ENCODE data around the gene TMUB1.

TMUB1 gene

DNA sequence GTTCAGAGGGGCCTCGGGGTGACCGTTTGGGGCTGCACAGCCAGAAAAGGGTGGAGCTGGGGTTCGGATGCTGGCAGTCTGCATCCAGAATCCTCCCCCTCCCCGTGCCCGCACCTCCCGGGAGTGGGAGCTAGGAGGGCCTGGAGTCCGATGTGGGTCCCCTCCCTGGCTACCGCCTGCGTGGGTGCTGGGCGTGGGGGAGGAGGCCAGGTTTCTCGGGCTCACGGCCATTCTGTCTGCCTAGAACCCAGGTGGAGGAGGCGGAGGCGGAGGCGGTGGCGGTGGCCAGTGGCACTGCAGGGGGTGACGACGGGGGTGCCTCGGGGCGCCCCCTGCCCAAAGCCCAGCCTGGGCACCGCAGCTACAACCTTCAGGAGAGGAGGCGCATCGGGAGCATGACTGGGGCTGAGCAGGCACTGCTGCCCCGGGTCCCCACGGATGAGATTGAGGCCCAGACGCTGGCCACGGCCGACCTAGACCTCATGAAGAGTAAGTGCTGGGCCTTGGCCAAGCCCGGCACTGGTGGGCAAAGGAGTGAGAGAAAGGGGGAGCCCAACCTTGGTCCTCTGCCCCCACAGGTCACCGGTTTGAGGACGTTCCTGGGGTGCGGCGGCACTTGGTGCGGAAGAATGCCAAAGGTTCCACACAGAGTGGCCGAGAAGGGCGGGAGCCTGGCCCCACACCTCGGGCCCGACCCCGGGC, 16.9 kb downstream of the TMUB1 start:
- no peak for DNase-seq

DNA sequence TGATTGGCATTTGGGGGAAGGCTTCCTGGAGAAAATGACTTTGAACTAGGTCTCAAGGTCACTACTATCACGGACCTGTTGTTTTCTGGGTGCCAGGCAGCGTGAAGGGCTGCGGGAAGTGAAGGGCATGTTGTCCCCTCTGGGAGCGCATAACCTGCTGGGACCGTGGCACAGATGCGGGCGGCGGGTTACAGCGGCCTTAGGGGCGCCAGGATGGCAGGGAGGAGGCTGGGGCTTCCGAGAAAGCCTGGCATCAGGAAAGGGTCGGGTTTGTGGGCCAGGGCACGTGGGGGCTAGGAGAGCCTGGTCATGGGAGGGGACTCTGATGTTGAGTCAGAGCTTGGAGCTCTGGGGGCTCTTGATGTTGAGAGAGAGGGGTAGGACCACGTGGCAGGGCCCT, 17.8 kb downstream of the TMUB1 start:
- no peak for DNase-seq

DNA sequence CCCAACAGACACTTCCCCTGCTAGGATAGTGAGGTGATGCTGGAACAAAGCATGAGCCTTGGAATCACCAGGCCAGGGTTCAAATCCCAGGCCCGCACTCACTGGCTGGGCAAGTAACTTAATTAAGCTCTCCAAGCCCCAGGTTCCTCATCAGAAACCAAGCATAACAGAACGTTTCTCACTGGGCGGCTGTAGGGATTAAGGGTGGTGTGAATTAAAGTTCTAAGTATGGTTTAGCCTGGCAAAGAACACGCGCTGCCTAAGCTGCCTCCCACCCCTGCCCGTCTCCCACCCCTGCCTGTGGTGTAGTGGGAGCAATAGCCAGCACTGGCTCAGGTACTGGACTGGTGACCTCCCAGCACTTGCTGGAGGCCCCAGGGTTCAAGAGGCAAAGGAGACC, 18.3 kb downstream of the TMUB1 start:
- no peak for DNase-seq

DNA sequence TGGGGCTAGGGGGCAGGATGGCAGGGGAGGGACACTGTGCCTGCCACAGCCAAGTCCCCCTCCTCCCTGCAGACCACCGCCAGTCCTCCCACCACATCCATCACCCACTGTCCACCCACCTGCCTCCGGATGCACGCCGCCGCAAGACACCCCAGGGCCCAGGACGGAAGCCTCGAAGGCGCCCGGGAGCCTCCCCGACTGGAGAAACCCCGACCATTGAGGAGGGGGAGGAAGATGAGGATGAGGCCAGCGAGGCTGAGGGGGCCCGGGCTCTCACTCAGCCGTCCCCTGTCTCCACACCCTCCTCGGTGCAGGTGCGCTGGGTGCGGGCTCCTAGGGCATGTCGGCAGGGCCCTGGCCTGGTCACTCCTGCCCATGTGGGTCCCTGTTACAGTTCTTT, 18.8 kb downstream of the TMUB1 start:
- no peak for DNase-seq

DNA sequence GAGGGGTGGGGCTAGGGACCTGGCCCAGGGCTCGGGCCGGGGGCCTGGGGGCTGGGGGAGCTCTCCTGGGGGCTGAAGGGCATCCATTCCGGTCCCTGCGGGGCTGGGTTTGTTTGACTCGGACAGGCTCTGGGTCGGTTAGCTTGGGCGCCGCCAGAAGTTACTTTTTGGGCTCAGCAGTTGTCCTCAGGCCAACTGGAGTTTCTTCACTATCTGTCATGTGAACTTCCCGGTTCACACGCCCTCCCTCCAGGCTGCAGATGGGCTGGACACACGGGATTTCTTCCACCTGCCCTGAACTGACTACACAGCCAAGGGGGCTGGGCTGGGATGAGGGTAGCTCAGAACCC, 20.1 kb downstream of the TMUB1 start:
- DNase-seq: no peak

DNA sequence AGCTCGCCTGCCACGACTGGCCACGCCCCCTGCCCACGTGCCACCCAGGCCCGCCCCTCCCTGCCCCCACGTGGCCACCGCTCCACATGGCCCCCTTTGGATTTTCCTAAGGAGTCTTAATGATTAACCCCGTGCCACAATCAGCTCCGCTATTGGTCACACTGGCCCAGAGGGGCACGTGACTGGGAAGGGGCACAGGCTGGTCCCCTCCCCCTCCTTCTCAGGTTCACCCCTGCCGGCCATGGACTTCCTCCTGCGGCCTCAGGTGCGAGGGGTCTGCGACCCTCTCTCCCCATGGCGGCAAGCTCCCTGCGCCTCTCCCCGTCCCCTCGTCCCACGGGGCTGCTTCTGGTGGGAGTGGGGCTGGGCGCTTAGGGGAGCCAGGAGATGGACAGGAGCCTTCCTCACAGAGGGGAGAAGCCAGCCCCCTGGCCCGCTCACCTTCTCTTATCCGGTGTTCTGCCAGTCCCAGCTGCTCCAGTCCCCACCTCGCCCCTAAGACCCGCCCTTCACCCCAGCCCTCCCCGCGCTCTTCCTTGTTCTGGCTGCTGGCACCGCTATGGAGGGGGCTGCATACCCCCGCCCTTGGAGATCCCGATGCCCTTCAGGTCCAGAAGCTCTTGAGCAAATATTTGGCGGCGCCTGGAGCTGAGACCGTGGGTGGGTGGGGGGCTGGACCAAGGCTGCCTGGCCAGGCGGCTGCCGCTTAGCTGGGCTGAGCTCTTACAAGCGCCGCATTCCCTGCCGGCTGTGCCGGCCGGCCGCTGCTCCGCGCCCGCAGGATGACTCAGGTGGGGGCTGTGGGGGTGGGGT, 20.7 kb downstream of the TMUB1 start:
- no peak for DNase-seq

DNA sequence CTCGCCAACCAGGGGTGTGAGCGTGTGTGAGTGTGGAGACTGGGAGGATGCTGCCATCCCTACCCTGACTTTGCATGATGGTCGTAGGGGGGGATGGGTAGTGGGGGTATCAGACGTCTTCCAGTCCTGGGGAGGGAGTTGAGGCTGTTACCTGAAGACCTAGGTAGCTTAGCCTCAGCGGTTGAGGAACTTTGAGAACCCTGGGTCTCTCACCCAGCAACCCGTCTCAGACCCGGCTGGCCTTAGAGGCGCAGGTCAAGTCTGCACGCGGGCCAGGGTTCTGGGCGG, 21.2 kb downstream of the TMUB1 start:
- DNase-seq: no peak

DNA sequence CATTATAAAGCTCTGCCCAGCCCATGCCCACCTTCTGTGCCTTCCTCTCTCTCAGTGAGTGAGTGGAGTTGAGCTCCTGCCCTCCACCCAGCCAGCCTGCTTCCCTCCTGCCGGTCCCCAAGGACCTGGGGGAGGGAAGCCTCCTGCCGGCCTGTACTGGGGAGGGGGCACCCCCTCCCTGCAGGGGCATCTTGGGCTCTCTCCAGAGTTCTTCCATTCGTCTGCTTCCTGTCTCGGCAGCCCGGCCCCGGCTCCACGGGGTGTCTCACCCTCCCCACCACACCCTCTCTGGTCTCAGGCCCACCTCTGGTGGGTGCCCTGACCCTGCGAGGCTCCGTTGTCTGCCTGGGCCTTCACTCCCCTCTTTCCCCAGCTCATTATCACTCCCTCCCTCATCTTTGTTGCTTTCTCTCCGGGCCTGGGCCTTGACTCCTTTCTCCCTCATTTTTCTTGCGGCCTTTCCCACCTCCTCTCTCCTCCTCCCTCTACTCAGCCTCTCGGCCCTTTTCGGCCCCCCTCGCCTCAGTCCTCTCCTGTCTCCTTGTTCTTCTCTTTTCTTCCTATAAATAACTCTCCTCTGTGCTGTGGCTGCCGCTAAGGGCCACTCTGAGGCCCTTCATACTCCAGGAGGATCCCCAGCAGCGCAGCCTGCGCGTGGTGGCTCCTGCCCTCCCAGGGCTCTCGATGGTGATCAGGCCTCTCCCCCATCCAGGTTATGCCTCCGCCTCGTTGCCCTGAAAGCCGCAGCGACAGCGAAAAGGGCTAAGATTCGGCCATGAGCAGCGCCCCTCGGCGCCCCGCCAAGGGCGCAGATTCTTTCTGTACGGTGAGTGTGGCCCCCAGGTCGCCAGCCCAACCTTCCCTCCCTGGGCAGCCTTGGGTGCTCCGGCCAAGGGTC, 21.8 kb downstream of the TMUB1 start:
- DNase-seq: no peak

DNA sequence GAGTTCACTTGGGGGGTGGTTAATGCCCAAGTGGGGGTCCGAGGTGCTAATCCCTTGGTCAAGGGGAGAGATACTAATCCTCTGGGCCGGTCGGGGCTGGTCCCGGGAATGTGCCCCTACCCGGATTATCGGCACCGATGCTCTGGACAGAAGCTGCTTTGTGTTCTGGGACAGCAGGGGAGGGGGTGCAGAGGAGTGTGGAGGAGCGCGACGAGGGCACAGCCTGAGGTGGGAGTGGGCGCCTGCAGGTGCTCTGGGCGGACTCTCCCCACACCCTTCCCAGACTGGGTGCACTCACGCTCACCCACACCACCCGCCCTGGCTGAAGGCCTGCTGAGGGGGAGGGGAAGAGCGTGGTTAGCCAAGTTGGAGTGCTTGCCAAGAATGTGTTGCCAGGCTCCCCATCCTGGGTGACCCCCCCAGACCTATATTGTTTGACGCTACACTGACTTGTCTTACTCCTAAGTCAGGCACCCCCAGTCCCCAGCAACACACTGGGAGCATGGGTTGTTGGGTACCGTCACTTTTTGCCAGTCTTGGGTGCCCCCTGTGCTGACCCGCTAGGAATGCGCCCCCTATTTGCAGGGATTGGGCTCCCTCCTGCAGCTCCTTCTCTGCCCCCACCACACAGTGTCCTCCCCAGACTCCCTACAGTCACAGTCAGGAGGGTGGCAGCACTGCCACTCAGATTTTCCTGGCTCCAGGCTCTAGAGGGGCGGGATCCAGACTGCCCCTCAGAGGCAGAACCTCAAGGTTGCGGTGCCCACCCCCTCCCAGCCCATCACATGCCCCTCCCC, 22.7 kb downstream of the TMUB1 start:
- DNase-seq: peak; percentile 24

DNA sequence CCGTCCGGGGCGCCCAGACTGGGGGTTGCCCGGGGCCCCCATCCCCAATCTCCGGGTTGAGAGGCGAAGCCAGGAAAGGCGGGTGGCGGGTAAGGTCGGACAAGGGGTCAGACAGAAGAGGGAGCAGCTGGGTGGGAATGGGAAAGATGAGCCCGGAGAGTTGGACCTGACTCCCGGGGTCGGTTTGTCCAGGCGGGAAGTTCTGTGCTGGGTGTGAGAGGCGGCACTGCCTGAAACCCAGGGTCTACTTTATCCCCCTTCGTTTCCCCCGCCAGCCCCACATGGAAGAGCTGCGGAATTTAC, 23.2 kb downstream of the TMUB1 start:
- DNase-seq: no peak

DNA sequence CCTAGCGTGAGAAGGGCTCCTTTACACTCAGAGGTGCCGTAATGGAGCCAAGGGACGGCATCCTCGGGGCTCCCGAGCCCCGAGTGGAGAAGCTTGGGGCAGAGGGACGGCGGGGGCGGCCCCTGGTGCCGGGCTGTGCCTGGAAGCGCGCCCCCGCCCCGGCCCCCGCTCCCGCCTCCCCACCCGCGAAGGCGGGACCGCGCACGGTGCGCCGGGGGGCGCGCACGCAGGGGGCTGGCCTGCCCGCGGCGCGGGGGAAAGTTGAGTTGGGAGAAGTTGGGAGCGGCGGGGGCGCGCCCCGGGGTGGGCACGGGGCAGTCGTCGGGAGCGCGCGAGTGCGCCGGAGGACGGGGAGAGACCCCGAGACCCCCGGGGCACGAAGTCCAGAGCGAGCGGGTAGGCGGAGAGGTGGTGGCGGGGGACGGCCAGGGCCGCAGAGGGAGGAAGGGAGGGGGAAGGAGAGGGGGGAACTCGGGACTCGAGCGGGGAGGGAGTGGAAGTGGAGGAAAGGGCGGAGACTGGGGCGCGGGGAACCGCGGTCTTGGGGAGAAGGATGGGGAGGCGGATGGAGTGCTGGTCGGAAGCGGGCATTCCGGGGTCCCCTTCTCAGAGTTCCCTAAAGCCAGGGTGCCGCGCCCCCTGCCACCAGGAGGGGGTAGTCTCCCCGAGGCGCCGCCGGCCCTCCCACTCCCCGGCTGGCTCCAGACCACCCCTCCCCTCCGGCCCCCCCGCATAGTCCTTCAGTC, 23.8 kb downstream of the TMUB1 start, which contains the start of gene SLC4A2:
SLC4A2 (plus strand) TSS at position 223 of the 746 bp plus-strand sequence. CDS start 2,399 bp downstream, outside the sequence.
- DNase-seq: peak; percentile 73

DNA sequence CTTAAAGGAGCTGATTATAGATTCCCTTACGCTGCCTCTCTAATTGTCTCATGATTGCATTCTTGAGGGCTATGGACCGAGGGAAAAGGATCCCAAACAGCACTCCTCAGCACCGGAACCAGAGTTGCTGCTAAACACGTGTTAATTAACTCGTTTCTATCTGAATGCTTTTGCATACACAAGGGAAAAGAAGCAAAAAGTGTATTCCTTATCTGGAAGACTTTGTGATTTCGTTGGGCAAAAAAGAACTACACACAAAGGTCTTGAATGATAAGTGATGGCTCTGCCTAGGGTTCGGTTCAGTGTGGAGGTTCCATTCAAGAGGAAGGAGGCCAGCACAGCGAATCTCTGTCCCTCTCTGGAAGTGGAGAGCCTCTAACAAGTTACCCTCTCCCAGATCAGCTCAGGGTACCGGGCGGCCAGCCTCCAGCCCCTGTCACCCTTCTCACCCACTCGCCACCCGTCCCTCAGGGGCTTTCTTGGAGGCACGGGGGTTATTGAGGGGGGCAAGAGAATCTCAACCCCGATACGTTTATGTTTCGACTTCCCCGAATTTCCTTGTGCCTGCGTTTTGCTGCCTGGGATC, 24.4 kb downstream of the TMUB1 start:
- DNase-seq: peak; percentile 27

DNA sequence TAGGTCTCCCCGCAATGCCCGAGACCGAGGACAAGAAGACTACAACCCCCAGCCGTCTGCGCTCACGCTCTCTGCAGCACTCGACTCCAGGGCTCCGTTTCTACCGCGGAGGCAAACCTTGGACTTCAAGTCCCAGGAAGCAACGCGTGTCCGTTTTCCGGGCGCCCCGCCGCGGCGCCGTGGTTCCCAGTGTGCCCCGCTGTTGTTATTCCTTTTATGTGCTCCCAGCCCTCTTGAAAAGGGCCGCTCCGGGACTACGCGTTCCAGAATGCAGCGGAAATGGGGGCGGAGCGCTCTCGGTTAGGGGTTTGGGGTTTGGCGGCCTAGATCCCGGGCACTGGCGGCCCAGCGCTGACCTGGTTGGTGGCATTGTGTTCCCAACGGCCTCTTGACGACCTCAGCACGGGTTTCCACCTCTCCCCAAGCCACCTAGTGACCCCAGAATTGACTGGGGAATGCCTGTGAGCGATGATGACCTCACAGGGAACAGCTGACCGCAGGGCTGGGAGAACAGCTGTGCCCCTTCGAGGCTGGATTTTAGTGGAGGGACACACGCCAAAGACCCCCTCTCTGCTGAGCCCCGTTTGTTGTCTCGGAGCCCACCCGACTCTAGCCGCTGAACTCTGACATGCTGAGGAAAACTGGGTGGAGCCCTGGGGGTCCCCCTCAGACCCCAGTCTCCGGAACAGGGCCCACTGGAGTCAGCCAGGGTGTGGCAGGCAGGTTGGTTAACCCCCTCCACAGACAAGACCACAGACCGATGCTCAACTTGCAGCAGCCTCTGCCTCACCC, 25.1 kb downstream of the TMUB1 start:
- peak; percentile 97 for DNase-seq

DNA sequence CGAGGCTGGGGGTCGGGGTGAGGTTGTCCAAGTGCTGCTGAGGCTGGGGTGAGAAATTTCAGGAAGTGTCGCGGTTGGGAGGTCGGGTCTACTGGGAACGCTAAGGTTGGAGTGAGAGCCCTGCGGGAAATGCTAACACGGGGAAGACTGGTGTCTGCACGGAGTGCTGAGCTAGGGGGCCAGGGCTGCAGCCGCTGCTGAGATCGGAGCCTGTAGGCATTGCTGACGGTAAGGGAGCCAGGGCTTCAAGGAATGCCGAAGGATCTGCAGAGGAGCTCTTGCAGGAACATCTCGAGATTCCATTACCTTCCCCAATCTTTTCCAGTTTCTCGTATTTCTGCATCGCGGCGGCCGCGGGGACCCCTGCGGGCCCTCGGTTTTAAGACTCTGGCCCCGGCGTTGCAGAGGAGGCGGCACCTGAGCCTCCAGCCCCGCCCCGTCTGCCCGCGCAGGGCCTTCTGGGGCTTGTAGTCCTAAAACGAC, 25.7 kb downstream of the TMUB1 start, which contains the start of gene CDK5:
CDK5 (minus strand) TSS at position 392 of the 483 bp plus-strand sequence; CDS start at position 343, 49 bp downstream.
- DNase-seq: no peak

DNA sequence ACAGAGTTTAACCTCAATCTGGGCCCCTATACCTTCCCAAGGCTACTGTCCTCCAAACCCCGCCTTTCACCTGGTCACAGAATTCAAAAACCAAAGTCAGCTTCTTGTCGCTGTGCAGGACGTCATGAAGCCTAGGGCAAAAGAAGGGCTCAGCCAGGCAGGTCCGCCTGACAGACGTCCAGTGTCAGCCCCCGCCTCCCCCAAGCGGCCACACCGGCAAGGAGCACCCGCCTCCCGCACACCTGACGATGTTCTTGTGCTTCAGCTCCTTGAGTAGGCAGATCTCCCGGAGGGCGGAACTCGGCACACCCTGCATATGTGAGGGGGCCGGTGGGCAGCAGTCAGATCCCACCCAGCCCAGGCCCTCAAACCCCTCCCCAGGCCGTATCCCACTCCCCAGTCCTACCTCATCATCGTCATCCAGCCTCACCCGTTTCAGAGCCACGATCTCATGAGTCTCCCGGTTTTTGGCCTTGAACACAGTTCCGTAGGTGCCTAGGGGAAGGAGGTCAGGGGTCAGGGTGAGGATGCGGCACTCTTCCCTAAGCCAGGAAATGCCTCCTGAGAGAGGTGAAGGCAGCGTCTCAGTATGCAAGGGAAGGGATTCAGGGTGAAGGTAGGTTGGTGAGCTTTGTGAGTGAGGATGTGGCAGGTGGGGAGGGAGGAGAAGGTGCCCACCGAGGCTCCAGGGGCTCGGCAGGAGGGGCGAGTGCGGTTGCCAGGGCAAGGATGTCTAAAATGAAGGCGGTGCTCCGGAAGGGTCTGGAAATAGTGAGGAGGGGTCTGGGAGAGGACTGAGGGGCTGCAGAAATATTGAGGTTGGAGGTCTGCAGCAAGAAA, 26.4 kb downstream of the TMUB1 start:
- no peak for DNase-seq

DNA sequence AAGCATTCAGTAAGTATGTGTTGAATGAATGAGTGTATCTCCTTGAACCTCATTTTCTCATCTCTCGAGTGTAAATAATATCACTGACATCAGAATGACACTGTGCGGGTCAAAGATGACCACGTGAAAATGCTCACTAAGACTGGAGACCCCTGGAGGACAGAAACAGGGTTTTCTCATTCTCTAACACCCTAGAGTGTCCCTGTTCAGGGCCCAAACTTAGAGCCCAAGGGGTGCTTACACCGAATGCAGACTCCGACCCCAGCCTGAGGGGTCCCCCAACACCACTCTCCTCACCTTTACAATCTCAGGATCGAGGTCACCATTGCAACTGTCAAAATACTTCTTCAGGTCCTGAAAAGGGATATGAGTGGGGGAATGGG, 27.0 kb downstream of the TMUB1 start:
- no peak for DNase-seq

DNA sequence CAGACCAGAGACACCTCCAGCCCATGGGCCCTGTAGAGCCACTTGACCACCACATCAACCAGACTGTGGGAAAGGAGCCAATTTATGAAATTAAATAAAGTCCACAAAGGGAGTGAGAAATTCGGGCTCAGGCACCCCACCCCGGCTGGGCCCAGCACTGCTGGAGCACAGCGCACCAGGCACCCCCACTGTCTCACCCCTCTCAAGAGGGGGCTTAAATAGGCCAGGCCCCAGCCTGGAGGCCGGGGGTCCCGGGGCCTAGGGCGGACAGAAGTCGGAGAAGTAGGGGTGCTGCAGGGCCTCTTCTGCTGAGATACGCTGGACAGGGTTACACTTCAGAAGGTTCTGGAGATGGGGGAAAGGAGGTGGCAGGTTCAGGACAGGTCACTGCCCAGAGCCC, 29.5 kb downstream of the TMUB1 start:
- no peak for DNase-seq

DNA sequence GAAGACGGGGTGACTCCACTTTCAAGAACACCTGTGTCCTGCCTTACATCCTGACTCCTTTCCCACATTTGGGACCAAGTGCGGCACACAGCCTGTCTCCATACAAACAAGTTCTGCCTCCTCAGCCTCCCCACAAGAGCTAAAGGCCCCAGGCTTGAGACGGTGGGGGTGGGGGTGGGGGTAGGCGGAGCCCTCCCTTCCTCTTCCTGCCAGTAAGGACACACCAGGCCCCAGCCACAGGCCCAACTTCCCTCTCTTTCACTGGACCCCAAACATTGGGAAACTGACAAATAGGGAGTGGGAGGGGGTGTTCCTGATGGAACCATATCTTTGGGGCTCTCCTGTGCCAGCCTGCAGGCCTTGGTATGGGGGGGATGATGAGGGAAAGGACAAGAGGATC, 30.2 kb downstream of the TMUB1 start:
- no peak for DNase-seq

DNA sequence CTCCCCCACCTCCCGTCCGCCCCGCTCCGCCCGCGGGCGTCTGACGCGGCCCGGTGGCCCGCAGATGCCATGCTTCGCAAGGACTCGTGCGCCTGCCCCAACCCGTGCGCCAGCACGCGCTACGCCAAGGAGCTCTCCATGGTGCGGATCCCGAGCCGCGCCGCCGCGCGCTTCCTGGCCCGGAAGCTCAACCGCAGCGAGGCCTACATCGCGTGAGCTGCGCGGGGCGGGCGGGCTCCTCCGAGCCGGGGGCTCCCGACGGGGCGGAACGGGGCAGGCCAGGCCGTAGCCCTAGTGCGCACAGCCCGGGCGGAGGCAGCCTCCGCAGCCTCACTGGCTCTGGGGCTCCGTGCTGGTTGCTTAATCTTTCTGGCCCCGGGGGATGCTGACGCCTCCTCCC, 32.2 kb downstream of the TMUB1 start:
- peak; percentile 57 for DNase-seq
